Esophagus muscularis mucosa (tissue), 4 donors: ENCODE data around the gene TMEM167B. TPM values are rescaled to one million over a fixed set of nuclear protein-coding genes. Genes with fewer than 3 reads are reported as not detected.

Source experiments
- DNase-seq: peaks from one replicate; pipeline ENCODE4 v3.0.0-alpha.2; 2017; ENCODE audit errors: extremely low spot score
- H3K27ac ChIP-seq, 4 donors: fragments of 200-600 bp; sonication (generic); replicated peaks in 1 of 4; 1 replicate in 3 of 4; 2 replicates in 1 of 4; pipeline ENCODE4 v1.5.1; 2016 to 2019; ENCODE audit warnings: mild to moderate bottlenecking in 1 of 4
- H3K27me3 ChIP-seq, 4 donors: fragments of 200-600 bp; sonication (generic); one replicate each; pipeline versions ENCODE4 v1.5.1 to v1.6.0; 2016 to 2019
- H3K36me3 ChIP-seq, 4 donors: fragments of 200-600 bp; sonication (generic); one replicate each; pipeline ENCODE4 v1.5.1; 2016 to 2019
- H3K4me1 ChIP-seq, 4 donors: fragments of 200-600 bp; sonication (generic); one replicate each; pipeline ENCODE4 v1.5.1; 2016 to 2019
- H3K4me3 ChIP-seq, 4 donors: fragments of 200-600 bp; sonication (generic); 1 replicate in 2 of 4; 2 replicates in 2 of 4; pipeline ENCODE4 v1.5.1; 2016 to 2019; ENCODE audit warnings: mild to moderate bottlenecking in 4 of 4, moderate library complexity in 1 of 4
- H3K9me3 ChIP-seq, 4 donors: fragments of 200-600 bp; sonication (generic); 1 replicate in 3 of 4; 2 replicates in 1 of 4; pipeline ENCODE4 v1.5.1; 2016 to 2019
- EP300 ChIP-seq: sonication (generic); formaldehyde crosslinking; IDR thresholded peaks from one replicate; pipeline ENCODE4 v1.6.1; 2017; ENCODE audit warnings: antibody characterized with exemption
- POLR2A ChIP-seq: fragments of 450-650 bp; IDR thresholded peaks from one replicate; pipeline ENCODE4 v1.6.1; 2017; ENCODE audit warnings: antibody characterized with exemption, moderate library complexity, mild to moderate bottlenecking, low read depth
- POLR2AphosphoS5 ChIP-seq, 2 donors: sonication (generic); formaldehyde crosslinking; IDR thresholded peaks; one replicate each; pipeline ENCODE4 v1.6.1; 2017; ENCODE audit warnings: antibody characterized with exemption in 2 of 2
- WGBS: methylation state at CpG from one replicate; pipeline ENCODE4 v1.1.5; 2018; 5-methylcytosine and 5-hydroxymethylcytosine counted together
- intact Hi-C: fragments of 100-400 bp; cut with DNase I; formaldehyde crosslinking; loops from one replicate; pipeline ENCODE4 v1.15.1; 2023
- total RNA-seq, 4 donors: library from RNA; depleted of rRNA; stranded (reverse); fragments of >200 nt; gene quantifications; one replicate each; pipeline versions ENCODE4 v1.1.0 to v1.2.1, GENCODE V29; 2016
- TF ChIP-seq, protein P1 (sequence below), 3 experiments: fragments of 200-600 bp in 2 of 3; fragments of 450-650 bp in 1 of 3; sonication (generic) in 2 of 3; IDR thresholded peaks; one replicate each; pipeline ENCODE4 v1.5.1; 2017 to 2019; ENCODE audit warnings: antibody characterized with exemption in 3 of 3, mild to moderate bottlenecking in 2 of 3, moderate library complexity in 1 of 3

The TMEM167B gene
- total RNA-seq, 4 donors from 2014 or later, result 24.9 to 35.3 (median 27.5) TPM

- intact Hi-C loops, result loop anchor here (5.0 kb wide), 1 partner anchor 149 kb away; the partner anchor contains the start of gene CLCC1
- no peak overlapping the region for H3K27ac ChIP-seq
- H3K4me1 ChIP-seq, result peaks cover 12 to 27% (median 25%) of the 10 kb centered on the region in 4 donors
- 72% methylated on average over 5 of the region's 5 CpGs for WGBS
- peaks cover 0 to 30% (median 13%) of the 10 kb centered on the region in 4 donors for H3K27me3 ChIP-seq
- no peak overlapping the region for H3K4me3 ChIP-seq
- TF ChIP-seq EP300 (no peak), POLR2AphosphoS5 (IDR thresholded peaks at IDR 0.05) (no peak), POLR2A (no peak)
- TF ChIP-seq, protein P1, sequence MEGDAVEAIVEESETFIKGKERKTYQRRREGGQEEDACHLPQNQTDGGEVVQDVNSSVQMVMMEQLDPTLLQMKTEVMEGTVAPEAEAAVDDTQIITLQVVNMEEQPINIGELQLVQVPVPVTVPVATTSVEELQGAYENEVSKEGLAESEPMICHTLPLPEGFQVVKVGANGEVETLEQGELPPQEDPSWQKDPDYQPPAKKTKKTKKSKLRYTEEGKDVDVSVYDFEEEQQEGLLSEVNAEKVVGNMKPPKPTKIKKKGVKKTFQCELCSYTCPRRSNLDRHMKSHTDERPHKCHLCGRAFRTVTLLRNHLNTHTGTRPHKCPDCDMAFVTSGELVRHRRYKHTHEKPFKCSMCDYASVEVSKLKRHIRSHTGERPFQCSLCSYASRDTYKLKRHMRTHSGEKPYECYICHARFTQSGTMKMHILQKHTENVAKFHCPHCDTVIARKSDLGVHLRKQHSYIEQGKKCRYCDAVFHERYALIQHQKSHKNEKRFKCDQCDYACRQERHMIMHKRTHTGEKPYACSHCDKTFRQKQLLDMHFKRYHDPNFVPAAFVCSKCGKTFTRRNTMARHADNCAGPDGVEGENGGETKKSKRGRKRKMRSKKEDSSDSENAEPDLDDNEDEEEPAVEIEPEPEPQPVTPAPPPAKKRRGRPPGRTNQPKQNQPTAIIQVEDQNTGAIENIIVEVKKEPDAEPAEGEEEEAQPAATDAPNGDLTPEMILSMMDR (IDR thresholded peaks at IDR 0.05), result no peak
- H3K9me3 ChIP-seq, result no peaks in the 10 kb centered on the region
- no peak for DNase-seq
- no peaks in the 10 kb centered on the region for H3K36me3 ChIP-seq
Measured at GRCh38 chr1:109111386-109112055, 21.0 kb downstream of the TMEM167B start.

DNA sequence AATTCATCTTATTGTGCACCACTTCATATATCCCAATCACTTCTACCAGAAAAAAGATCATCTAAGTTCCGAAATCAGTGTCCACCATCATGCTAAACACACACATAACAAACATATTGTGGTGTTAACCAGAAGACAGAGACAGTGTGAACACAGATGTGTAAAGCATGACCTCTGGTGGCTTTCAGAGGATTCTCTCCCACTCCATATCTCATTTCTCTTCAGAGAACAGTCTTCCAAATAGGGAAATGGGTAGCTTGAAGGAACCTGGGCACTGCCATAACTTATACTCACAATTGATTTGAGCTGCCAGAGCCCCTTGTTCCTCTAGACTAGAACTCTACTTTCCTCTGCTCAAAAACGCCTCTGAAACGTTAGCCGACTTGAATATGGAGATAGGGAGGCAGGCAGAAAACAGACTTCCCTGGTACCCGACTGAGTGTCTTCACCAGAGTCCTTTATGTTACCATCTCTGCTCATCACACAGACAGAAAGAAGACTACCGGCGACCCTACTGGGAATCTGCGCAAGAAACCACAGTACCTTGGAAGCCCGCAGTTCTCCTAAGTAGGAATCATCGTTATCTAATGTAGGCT lies 21.6 kb downstream of the TMEM167B start:
- Histone ChIP-seq H3K27ac (peak overlapping the region in 2 of 4 donors; percentile 40 to 63), H3K9me3 (no peaks in the 10 kb centered on the region), H3K27me3 (peaks cover 0 to 36% (median 13%) of the 10 kb centered on the region in 4 donors), H3K36me3 (no peaks in the 10 kb centered on the region), H3K4me1 (peaks cover 12 to 27% (median 25%) of the 10 kb centered on the region in 4 donors), H3K4me3 (peak overlapping the region; percentile 46 to 60 (median 46))
- TF ChIP-seq, protein P1 (IDR thresholded peaks at IDR 0.05), result peak in 2 of 3 experiments; percentile 4 to 18
- no peak for TF ChIP-seq EP300
- no peak for TF ChIP-seq POLR2A
- TF ChIP-seq POLR2AphosphoS5 (IDR thresholded peaks at IDR 0.05), result no peak
- intact Hi-C loops, result loop anchor here (5.0 kb wide), 1 partner anchor 150 kb away; the partner anchor contains the start of gene CLCC1
- 28% methylated on average over 10 of the region's 10 CpGs for WGBS
- DNase-seq, result no peak

DNA sequence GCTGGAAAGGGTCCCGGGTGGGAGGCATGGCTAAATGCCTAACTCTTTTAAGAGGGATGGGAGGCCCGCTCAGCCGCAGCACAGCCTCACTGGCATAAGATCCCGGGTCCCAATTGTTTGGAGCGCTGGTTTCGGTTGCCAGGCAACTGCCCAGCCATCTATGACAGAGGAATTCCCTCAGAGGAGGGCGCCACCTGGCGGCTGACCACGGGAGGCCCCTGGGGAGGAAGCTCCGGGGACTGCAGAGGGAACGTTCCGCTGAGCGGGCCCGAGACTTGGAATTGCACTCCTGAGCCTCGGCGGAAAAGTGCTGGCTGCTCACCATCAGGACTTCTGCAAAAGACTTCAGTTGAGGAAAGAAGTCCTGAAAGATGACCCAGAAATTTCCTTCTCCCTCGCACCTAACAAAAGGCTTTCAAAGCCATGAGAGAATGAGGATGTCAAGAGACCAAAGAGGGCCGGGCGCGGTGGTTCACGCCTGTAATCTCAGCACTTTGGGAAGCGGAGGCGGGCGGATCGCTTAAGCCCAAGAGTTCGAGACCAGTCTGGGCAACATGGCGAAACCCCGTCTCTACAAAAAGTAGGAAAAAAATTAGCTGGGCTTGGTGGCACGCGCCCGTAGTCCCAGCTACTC lies 22.2 kb downstream of the TMEM167B start:
- Histone ChIP-seq H3K36me3 (no peaks in the 10 kb centered on the region), H3K4me3 (peak overlapping the region; percentile 46 to 60 (median 46)), H3K27me3 (peaks cover 0 to 40% (median 13%) of the 10 kb centered on the region in 4 donors), H3K9me3 (no peaks in the 10 kb centered on the region), H3K27ac (peak overlapping the region in 2 of 4 donors; percentile 40 to 63), H3K4me1 (peaks cover 12 to 27% (median 25%) of the 10 kb centered on the region in 4 donors)
- no peak for TF ChIP-seq POLR2A
- no peak for TF ChIP-seq EP300
- TF ChIP-seq POLR2AphosphoS5 (IDR thresholded peaks at IDR 0.05), result peak; percentile 48 to 76
- TF ChIP-seq, protein P1 (IDR thresholded peaks at IDR 0.05), result peak in 2 of 3 experiments; percentile 88 to 96
- peak; percentile 96 for DNase-seq
- 28% methylated on average over 21 of the region's 31 CpGs for WGBS
- intact Hi-C loops, result loop anchor here (5.0 kb wide), 1 partner anchor 150 kb away; the partner anchor contains the start of gene CLCC1

DNA sequence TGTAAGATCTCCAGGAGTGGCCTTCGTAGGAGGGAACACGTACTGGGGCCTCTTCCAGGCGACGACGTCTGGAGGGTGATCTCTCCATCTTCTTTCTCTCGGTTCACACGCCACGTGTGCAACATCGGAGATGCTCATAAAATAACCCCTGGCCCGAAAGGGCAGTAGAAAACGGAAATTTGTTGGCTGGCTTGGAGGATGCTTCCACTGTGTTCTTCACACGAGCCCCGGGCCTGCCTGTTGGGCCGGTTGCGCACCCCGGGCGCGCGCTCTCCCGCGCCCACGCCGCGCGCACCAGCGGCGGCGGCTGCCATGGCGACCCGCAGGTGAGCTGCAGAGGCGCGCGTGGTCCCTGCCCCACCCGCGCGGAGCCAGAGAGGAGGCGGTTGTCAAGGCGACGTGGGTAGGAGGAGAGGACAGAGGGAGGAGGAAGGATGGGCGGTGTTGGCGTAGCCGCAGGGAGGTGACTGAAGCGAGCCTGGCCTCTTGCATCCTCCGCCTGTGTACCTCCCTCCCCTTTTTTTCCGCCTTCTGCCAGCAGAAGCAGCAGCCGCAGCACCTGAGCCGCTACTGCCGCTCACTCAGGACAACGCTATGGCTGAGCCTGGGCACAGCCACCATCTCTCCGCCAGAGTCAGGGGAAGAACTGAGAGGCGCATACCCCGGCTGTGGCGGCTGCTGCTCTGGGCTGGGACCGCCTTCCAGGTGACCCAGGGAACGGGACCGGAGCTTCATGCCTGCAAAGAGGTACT lies 23.2 kb downstream of the TMEM167B start, which contains the start of gene ELAPOR1:
Gene ELAPOR1, plus strand, starts transcription at position 526 of the 752 bp plus-strand sequence. Its CDS starts 69 bp downstream, at position 595.
- peak within 1 kb of the TSS; percentile 46 to 60 (median 46) for H3K4me3 ChIP-seq

More for the DNA sequence above, 23.2 kb downstream of the TMEM167B start, which contains the start of gene ELAPOR1:
- 1% methylated on average over 44 of the region's 56 CpGs for WGBS
- H3K27ac ChIP-seq, result peak within 1 kb of the TSS in 1 of 4 donors; percentile 63
- no peak for DNase-seq
- TF ChIP-seq EP300 (no peak), POLR2AphosphoS5 (IDR thresholded peaks at IDR 0.05) (no peak), POLR2A (no peak)
- TF ChIP-seq, protein P1 (IDR thresholded peaks at IDR 0.05), result no peak
- no peaks in the 10 kb centered on the region for H3K36me3 ChIP-seq
- peaks cover 0 to 44% (median 13%) of the 10 kb centered on the region in 4 donors for H3K27me3 ChIP-seq
- intact Hi-C loops, result loop anchor here (5.0 kb wide), 1 partner anchor 151 kb away; the partner anchor contains the start of gene CLCC1
- H3K4me1 ChIP-seq, result peaks cover 12 to 27% (median 25%) of the 10 kb centered on the region in 4 donors
- H3K9me3 ChIP-seq, result no peaks in the 10 kb centered on the region
